ENCODE measurements around the gene CYCS.

Gene CYCS

GRCh38 chr7:25119102-25119501 lies 6.0 kb downstream of the CYCS start:
- no peak for TF ChIP-seq CTCF (conservative IDR thresholded peaks at IDR 0.05; ENCODE audit: low read depth, low read length)
- Histone ChIP-seq H3K9ac (no peak overlapping the region), H3K27ac (no peak overlapping the region), H3K27me3 (ENCODE audit: insufficient read depth, low read depth) (no peaks in the 10 kb centered on the region), H3K4me3 (IDR thresholded peaks at IDR 0.05; ENCODE audit: insufficient read depth, low read depth, low read length) (no peak overlapping the region), H3K4me1 (ENCODE audit: low read depth, poor library complexity, severe bottlenecking) (peaks cover 19% of the 10 kb centered on the region), H3K36me3 (ENCODE audit: insufficient read depth) (peaks cover 18% of the 10 kb centered on the region; the same call in 1 of the 2 replicates), H4K20me1 (ENCODE audit: insufficient read depth) (peaks cover 9% of the 10 kb centered on the region; the same call in 1 of the 2 replicates), H3K4me2 (no peak overlapping the region), H3K79me2 (ENCODE audit: insufficient read depth, low read depth) (peaks cover 20% of the 10 kb centered on the region), H2AFZ (ENCODE audit: low read depth) (no peak overlapping the region)

GRCh38 chr7:25118048-25118753 lies 6.9 kb downstream of the CYCS start:
- no peak overlapping the region for H2AFZ ChIP-seq (ENCODE audit: low read depth)
- H3K4me1 ChIP-seq (ENCODE audit: low read depth, poor library complexity, severe bottlenecking) = peaks cover 11% of the 10 kb centered on the region
- peaks cover 18% of the 10 kb centered on the region; the same call in 1 of the 2 replicates for H3K36me3 ChIP-seq (ENCODE audit: insufficient read depth)
- H3K79me2 ChIP-seq (ENCODE audit: insufficient read depth, low read depth) = peaks cover 11% of the 10 kb centered on the region; the same call in 1 of the 2 replicates
- no peaks in the 10 kb centered on the region for H3K27me3 ChIP-seq (ENCODE audit: insufficient read depth, low read depth)
- no peak overlapping the region for H3K27ac ChIP-seq
- TF ChIP-seq CTCF (conservative IDR thresholded peaks at IDR 0.05; ENCODE audit: low read depth, low read length) = no peak
- no peak overlapping the region for H3K4me3 ChIP-seq (IDR thresholded peaks at IDR 0.05; ENCODE audit: insufficient read depth, low read depth, low read length)
- no peak overlapping the region for H3K4me2 ChIP-seq
- H4K20me1 ChIP-seq (ENCODE audit: insufficient read depth) = 0 out of 2 replicates have a peak, but pooled peaks cover 4% of the 10 kb centered on the region
- no peak overlapping the region for H3K9ac ChIP-seq

GRCh38 chr7:25117226-25118047 lies 7.6 kb downstream of the CYCS start:
- H3K4me3 ChIP-seq (IDR thresholded peaks at IDR 0.05; ENCODE audit: insufficient read depth, low read depth, low read length) = no peak overlapping the region

More at GRCh38 chr7:25117226-25118047, 7.6 kb downstream of the CYCS start:
- Histone ChIP-seq H3K79me2 (ENCODE audit: insufficient read depth, low read depth) (0 out of 2 replicates have a peak, but pooled peaks cover 4% of the 10 kb centered on the region), H3K4me2 (no peak overlapping the region), H3K36me3 (ENCODE audit: insufficient read depth) (peaks cover 12% of the 10 kb centered on the region; the same call in 1 of the 2 replicates), H4K20me1 (ENCODE audit: insufficient read depth) (0 out of 2 replicates have a peak, but pooled peaks cover 4% of the 10 kb centered on the region), H3K4me1 (ENCODE audit: low read depth, poor library complexity, severe bottlenecking) (peaks cover 4% of the 10 kb centered on the region), H2AFZ (ENCODE audit: low read depth) (no peak overlapping the region), H3K9ac (no peak overlapping the region), H3K27ac (no peak overlapping the region; the same call in 1 of the 2 replicates), H3K27me3 (ENCODE audit: insufficient read depth, low read depth) (no peaks in the 10 kb centered on the region)
- TF ChIP-seq CTCF (conservative IDR thresholded peaks at IDR 0.05; ENCODE audit: low read depth, low read length) = no peak
